Renal cortical epithelial cell (primary cell): Measurements from ENCODE around the gene RIMOC1. TPM values are rescaled to one million over a fixed set of nuclear protein-coding genes. Genes with fewer than 3 reads are reported as not detected.

Experiments
- total RNA-seq: library from RNA; depleted of rRNA; stranded (reverse); fragments of >200 nt; gene quantifications from 2 replicates; pipeline ENCODE4 v1.2.3, GENCODE V29; 2014

The RIMOC1 gene
- total RNA-seq, 1 donor from 2014 or later: 18.1 TPM

Other genes starting within 250 kb of the RIMOC1 start
- 20.5 and 23.5 TPM in 2 replicates for gene OXCT1, start 33.9 kb upstream of the RIMOC1 start, total RNA-seq
- gene FBXO4, start 20.9 kb downstream of the RIMOC1 start, total RNA-seq: 11.1 and 18.6 TPM in 2 replicates